Measurements from ENCODE around the gene SPNS3. TPM values are rescaled to one million over a fixed set of nuclear protein-coding genes. Genes with fewer than 3 reads are reported as not detected.

The SPNS3 gene
- total and polyA plus RNA-seq, 2 of the 4 experiments (the other 2 are of a cell fraction): 0.18 TPM; not detected in 1

DNA sequence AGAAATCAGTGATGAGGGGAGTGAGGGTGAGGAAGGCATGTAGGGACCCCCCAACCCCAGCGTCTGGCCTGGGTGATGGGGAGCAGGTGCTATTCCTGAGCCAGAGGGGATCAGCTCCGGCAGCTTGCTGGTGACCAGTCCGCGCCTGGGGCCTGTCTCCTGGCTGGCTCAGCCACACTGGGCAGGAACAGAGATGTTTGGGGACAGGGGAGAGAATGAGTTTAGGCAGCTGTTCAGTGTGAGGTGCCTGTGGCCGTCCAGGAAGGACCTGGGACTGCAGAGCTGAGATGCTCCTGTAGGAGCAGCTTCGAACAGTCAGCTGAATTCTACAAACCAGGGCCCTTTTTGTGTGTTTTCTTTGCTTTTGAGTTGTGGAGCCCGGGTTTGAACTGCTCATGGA lies 41.7 kb downstream of the SPNS3 start:
- Histone ChIP-seq H3K36me3 (ENCODE audit: control insufficient read depth, insufficient read depth, low read length) (no peaks in the 10 kb centered on the region), H3K56ac (ENCODE audit: extremely low read depth, insufficient read depth, low read length) (no peak overlapping the region), H3K4me3 (ENCODE audit: insufficient read depth, low read depth, low read length) (no peak overlapping the region), H3K4me1 (ENCODE audit: control insufficient read depth, insufficient read depth, low read length) (no peaks in the 10 kb centered on the region), H2AK5ac (ENCODE audit: low read depth, low read length) (no peak overlapping the region), H4K91ac (ENCODE audit: insufficient read depth, low read depth, low read length) (no peak overlapping the region), H3K27me3 (ENCODE audit: control insufficient read depth, insufficient read depth, low read length) (peaks cover 37% of the 10 kb centered on the region), H3K18ac (ENCODE audit: low read depth, low read length) (no peak overlapping the region), H3K9ac (ENCODE audit: low read depth, low read length) (no peak overlapping the region), H3K9me1 (ENCODE audit: insufficient read depth, low read length) (no peaks in the 10 kb centered on the region), H2BK15ac (ENCODE audit: low read depth, low read length) (no peak overlapping the region), H2BK120ac (ENCODE audit: low read depth, low read length) (no peak overlapping the region), H3K14ac (replicated peaks; ENCODE audit: low read depth, low read length) (no peak overlapping the region), H4K8ac (ENCODE audit: low read depth in 2 of 2, low read length in 2 of 2) (no peak overlapping the region), H3K23ac (ENCODE audit: low read depth, low read length) (no peak overlapping the region), H3K27ac (ENCODE audit: insufficient read depth, low read length) (no peak overlapping the region), H2AFZ (replicated peaks; ENCODE audit: low read length, poor library complexity) (no peak overlapping the region), H2BK5ac (ENCODE audit: low read depth, low read length, poor library complexity, severe bottlenecking) (no peak overlapping the region), H2BK20ac (ENCODE audit: low read depth, low read length) (no peak overlapping the region), H4K20me1 (ENCODE audit: insufficient read depth, low read length) (no peaks in the 10 kb centered on the region), H3K4me2 (ENCODE audit: low read depth, low read length) (no peak overlapping the region), H3K9me3 (ENCODE audit: control insufficient read depth, insufficient read depth, low read length) (no peaks in the 10 kb centered on the region), H3K4ac (ENCODE audit: low read depth, low read length) (no peak overlapping the region), H2AK9ac (replicated peaks; ENCODE audit: low read depth, low read length, poor library complexity) (no peak overlapping the region), H3K79me1 (ENCODE audit: low read depth in 1 of 2, low read length in 2 of 2) (no peaks in the 10 kb centered on the region), H4K5ac (ENCODE audit: low read depth, low read length) (no peak overlapping the region)
- POLR2A ChIA-PET (ENCODE audit: unreplicated experiment): no interaction called here
- in situ Hi-C loops (cut with MboI; ENCODE audit: low sequenced_read_pairs): no loop called here
- TF ChIP-seq RFX5 (IDR thresholded peaks at IDR 0.05; ENCODE audit: low read depth, low read length) (no peak), BHLHE40 (IDR thresholded peaks at IDR 0.05; ENCODE audit: low read depth, low read length) (no peak)
- TF ChIP-seq, protein P1, sequence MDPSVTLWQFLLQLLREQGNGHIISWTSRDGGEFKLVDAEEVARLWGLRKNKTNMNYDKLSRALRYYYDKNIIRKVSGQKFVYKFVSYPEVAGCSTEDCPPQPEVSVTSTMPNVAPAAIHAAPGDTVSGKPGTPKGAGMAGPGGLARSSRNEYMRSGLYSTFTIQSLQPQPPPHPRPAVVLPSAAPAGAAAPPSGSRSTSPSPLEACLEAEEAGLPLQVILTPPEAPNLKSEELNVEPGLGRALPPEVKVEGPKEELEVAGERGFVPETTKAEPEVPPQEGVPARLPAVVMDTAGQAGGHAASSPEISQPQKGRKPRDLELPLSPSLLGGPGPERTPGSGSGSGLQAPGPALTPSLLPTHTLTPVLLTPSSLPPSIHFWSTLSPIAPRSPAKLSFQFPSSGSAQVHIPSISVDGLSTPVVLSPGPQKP (IDR thresholded peaks at IDR 0.05; ENCODE audit: borderline replicate concordance, low read depth, low read length): no peak
- no peak for DNase-seq
- no peak for ATAC-seq (ENCODE audit: low read depth)
- BruUV-seq (replicated peaks): no TSS peak
- dilution Hi-C loops (cut with HindIII; ENCODE audit: low sequenced_read_pairs, unreplicated experiment): no loop called here
- 42% methylated on average over 2 of the region's 7 CpGs; no CpG with 5 or more reads in 1 of the 2 experiments for WGBS, 2 experiments (ENCODE audit: extremely low coverage in 2 of 2, insufficient read length in 1 of 2)
- CTCF ChIA-PET: no interaction called here
- intact Hi-C loops (cut with micrococcal nuclease): no loop called here

Measured in IMR-90 (cell line).